ENCODE data around the gene OR4N5.
"Not testable (repeated sequence)": the region's sequence is repeated elsewhere in the genome, so short reads cannot be mapped to it uniquely, and the experiment has no call there.

The OR4N5 gene, protein sequence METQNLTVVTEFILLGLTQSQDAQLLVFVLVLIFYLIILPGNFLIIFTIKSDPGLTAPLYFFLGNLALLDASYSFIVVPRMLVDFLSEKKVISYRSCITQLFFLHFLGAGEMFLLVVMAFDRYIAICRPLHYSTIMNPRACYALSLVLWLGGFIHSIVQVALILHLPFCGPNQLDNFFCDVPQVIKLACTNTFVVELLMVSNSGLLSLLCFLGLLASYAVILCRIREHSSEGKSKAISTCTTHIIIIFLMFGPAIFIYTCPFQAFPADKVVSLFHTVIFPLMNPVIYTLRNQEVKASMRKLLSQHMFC

GRCh38 chr14:20138520-20138919 is at the start of gene OR4N5:
OR4N5 (plus strand) TSS chr14:20138820; CDS start chr14:20143736, 4,916 bp downstream.
- DNase-seq, result no peak

DNA sequence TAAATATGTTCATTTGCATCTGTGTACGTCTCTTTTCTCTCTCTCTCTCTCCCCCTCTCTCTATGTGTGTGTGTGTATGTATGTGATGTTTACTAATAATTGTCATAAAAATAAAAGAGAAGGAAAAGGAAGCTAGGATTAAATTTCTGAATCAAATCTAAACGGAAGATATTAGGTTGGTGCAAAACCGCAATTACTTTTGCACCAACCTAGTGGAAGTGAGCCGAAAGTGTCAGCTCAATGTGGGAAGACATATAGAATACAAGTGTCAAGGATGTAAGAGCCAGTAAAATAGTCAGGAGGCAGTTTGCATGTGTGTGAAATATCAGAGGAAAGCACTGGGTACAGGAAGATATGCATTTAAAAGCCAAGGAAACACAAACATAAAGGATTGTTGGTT is 46.6 kb upstream of the OR4N5 start:
- no peak for DNase-seq

- no peak for DNase-seq
These were observed 45.2 kb upstream of the OR4N5 start for GRCh38 chr14:20093442-20093841.

GRCh38 chr14:20098926-20099770 is 39.5 kb upstream of the OR4N5 start:
- not testable (repeated sequence) for DNase-seq

DNA sequence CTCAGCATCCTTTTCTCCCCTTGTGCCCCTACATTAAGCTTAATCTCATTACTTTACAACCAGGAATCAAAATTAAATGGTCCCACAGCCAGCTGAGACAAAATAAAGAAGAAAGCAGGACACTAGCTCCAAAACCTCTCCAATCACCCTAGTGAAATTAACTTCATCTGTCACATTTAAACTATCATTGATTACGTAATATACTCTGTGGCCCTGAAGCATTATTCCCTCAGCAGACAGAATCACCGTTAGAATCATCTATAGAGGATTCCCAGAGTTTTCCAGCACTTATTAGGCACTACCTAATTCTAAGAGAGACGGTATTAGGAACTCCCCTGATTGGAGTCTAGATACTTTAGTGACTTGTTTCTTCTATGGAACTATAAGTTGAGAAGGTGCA is 28.2 kb upstream of the OR4N5 start, which contains the start of gene OR4K17:
TSS of gene OR4K17 (plus strand) at position 302 of the 400 bp plus-strand sequence. CDS start 6,761 bp downstream, outside the sequence.
- DNase-seq, result no peak

DNA sequence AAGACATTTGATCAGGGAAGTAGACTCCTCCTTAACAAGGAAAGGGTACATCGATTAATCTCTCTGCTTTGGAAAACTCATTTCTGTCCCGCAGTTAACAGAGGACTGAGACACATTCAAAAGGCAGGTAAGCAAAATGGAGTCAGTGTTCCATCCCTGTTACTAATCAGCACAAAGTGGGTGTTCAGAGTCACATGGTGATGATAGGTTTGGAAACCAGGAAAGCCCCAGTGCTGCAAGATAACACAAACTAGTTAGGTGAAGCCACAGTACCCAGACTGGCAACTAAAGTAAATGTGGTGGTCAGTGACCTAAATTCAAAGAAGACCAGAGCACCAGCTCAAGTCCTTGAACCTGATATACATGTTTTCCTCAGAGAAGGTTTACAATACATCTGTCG is 26.3 kb upstream of the OR4N5 start:
- no peak for DNase-seq

DNA sequence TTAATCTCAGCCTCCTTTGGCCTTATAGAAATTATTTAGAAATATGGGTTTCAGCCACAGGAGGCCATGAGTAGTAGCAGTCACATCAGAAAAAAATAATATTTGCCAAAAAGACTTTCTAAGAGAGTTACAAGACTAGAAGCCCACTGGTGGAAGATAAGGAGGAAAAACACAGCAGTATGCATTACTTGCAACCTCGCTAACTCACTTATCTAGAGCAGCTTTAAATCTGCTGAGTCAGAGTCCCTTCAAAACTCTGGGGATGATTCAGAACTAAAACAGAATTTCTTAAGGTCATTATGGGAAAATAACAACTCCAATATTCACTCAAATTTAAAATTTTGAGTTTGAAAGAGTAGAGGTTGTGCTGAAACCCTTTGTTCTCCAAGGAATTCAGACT is 21.9 kb upstream of the OR4N5 start:
- DNase-seq, result no peak

- DNase-seq, result no peak
These were observed 19.8 kb upstream of the OR4N5 start for GRCh38 chr14:20118795-20119194.

DNA sequence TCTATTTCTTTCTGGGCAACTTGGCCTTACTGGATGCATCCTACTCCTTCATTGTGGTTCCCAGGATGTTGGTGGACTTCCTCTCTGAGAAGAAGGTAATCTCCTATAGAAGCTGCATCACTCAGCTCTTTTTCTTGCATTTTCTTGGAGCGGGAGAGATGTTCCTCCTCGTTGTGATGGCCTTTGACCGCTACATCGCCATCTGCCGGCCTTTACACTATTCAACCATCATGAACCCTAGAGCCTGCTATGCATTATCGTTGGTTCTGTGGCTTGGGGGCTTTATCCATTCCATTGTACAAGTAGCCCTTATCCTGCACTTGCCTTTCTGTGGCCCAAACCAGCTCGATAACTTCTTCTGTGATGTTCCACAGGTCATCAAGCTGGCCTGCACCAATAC is 5.3 kb downstream of the OR4N5 start:
- DNase-seq, result no peak

GRCh38 chr14:20144820-20145219 is 6.2 kb downstream of the OR4N5 start:
- no peak for DNase-seq

GRCh38 chr14:20164462-20164861 is 25.8 kb downstream of the OR4N5 start:
- no peak for DNase-seq

- DNase-seq, result no peak
These were observed 28.5 kb downstream of the OR4N5 start for GRCh38 chr14:20167091-20167490.

GRCh38 chr14:20169852-20170251 is 31.2 kb downstream of the OR4N5 start:
- DNase-seq, result not testable (repeated sequence)

- DNase-seq, result not testable (repeated sequence)
These were observed 35.6 kb downstream of the OR4N5 start for GRCh38 chr14:20174205-20174604.

DNA sequence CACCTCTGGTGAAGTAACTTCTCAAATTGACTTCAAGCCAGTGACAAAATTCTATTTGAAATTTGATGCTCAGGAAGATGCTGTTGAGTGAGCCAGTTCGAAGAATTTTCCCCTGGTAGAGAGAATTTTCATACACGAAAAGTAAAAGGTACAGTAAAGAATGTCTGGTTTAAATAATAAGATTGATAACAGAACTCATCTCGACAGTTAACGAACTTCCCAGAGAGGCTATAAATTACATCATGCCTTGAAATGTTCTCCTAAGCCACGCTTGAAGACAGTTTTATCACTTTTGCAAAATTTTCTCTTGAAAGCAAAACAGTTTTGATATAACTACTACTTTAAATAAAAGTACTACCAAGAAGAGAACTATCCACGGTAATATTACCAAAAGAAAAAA is 37.7 kb downstream of the OR4N5 start:
- DNase-seq, result no peak

DNA sequence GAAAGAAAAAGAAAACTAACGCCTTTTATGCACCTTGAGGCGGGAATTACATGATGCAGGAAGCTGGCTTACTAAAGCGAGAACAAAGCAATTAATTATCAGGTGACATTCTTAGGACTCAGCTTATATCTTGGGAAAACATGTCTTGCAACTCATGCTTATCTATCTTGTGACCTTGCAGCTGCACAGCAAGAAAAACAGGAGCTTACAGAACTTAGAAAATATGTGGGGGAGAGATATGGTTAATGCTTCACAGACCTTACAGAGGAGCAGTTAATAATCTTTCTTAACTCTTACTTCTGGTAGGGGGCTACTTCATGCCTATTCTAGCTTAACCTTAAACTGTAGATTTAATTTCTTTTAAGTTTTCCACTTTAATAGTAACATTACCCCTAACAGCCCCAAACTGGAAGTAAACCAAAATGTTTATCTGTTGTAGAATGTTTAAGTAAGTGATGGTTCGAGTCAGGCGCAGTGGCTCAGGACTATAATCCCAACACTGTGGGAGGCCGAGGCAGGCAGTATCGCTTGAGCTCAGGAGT is 38.9 kb downstream of the OR4N5 start:
- no peak for DNase-seq

GRCh38 chr14:20179218-20179617 is 40.6 kb downstream of the OR4N5 start:
- no peak for DNase-seq

- no peak for DNase-seq
These were observed 41.3 kb downstream of the OR4N5 start for GRCh38 chr14:20179880-20180279.

DNA sequence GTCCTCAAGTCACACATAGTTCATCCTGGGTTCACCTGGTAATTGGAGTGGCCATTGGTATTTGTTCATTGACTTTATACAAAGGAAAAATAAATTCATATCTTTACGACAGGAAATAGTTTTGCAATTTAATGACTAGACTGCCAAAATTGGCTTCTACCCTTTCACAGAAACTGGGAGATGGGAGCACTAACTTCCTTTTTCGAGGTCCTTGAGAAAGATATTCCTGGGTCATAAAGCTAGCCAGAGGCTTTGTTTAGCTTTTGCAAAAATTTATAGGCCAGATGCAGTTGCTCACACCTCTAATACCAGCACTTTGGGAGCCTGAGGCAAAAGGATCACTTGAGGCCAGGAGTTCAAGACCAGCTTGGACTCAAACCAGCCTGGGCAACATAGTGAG is 41.9 kb downstream of the OR4N5 start:
- DNase-seq, result no peak

DNA sequence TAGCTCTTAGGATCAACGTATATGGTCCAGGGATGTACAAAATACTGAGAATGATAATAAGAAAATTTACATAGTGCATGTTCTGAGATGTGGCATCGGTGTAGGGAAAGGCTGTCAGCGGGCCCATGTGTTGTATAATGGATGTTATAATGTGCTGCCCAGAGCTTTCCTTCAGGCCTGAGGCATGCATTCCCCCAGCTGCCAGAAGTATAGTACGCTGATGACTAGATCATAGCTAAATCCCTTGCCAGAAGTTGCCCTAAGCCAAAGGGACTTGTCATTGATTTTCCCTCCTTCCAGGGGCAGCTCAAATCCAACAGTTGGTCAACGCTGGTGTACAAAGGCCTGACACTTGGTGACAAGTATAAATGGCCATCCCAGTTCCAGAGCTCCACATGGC is 45.6 kb downstream of the OR4N5 start:
- DNase-seq, result no peak

DNA sequence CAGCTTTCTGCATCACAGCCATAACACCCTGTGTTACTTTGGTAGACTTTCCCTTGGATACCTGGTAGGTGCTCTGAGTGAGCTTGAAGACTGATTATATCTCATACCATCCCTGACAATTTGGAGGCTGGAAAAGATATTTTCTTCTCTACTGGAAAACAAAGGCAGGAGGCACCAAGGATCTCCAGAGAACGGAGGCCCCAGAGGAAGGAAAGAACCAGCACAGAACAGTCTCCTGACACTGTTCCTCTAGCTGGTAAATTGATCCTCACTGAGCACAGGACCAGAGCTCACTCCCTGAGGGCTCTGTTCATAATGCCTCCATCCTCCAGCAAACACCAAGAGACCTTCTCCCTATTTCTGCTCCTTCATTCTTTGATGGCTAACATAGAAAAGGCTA is 52.0 kb downstream of the OR4N5 start, which contains the start of gene OR11G2:
TSS of gene OR11G2 (plus strand) at position 301 of the 400 bp plus-strand sequence. CDS start 6,542 bp downstream, outside the sequence.
- no peak for DNase-seq

DNA sequence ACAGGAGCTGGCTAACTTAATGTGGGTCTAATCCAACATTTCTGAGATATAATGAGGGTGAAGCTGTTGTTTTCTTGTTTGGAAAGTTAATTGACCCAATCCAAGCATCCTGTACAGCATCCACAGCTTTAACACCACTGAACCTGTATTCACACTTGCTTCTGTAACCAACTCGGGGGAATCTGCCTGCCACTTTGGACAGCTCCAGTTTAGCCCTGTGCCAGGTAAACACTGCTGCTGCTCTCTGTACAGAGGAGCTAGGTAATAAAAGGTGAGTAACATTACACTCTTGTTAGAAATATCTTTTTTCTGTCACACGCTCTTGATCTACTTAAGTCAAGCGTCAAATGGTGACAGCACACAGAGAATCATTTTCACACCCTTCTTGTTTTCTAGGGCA is 52.8 kb downstream of the OR4N5 start:
- DNase-seq, result no peak

GRCh38 chr14:20194101-20194500 is 55.5 kb downstream of the OR4N5 start:
- no peak for DNase-seq

All from C1 segment of cervical spinal cord (tissue), 14 donors.